NOMO-1 treated with dmso at 0.1 percent for 144 hours (cell line): Measurements from ENCODE around the gene VRK3.

Source experiments
- DNase-seq: peaks from one replicate; lab custom pipeline; 2025; ENCODE audit not compliant: unreplicated experiment; lab: John Stamatoyannopoulos, UW

The VRK3 gene

DNA sequence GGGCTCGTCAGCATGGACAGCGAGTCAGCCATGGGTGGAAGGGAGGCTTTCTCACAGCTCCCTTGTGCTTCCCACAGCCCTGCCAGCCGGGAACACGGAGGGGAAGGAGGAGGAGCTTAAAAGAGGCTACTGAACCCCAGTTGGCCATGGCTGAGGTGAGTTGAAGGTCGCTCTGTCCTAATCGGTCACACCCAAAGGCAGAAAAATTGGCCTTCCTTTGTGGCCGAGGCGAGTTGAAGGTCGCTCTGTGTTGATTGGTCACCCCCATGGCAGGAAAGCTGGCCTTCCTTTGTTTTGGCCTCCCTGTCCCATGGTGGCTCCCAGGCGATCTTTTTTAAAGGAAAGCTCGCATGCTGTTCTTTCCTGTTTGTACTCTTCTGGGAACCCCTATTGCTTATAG, 5.8 kb upstream of the VRK3 start:
- no peak for DNase-seq

DNA sequence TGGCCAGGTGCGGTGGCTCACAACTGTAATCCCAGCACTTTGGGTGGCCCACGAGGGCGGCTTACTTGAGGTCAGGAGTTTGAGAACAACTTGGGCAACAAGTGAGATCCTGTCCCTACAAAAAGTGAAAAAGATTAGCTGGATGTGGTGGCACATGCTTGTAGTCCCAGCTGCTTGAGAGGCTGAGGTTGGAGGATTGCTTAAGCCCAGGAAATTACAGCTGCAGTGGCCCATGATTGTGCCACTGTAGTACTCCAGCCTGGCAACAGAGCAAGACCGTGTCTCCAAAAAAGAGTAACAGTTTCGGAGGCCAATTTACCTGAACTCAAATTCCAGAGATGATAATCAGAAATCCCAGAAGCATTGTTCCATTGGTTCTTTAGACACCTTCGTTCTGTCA, 5.1 kb upstream of the VRK3 start:
- DNase-seq = no peak

DNA sequence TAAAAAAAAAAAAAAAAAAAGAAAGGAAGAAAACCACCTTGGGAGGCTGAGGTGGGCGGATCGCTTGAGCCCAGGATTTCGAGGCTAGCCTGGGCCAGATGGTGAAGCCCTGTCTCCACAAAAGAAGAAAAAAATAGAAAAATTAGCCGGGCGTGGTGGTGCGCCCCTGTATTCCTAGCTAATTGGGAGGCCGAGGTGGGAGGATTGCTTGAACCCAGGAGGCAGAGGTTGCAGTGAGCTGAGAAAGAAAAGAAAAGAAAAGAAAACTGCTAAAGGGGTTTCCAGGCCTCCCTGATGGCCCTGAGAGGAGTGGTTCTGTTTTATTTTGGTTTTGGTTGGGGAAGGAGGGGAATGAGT, 1.4 kb upstream of the VRK3 start:
- DNase-seq = no peak

DNA sequence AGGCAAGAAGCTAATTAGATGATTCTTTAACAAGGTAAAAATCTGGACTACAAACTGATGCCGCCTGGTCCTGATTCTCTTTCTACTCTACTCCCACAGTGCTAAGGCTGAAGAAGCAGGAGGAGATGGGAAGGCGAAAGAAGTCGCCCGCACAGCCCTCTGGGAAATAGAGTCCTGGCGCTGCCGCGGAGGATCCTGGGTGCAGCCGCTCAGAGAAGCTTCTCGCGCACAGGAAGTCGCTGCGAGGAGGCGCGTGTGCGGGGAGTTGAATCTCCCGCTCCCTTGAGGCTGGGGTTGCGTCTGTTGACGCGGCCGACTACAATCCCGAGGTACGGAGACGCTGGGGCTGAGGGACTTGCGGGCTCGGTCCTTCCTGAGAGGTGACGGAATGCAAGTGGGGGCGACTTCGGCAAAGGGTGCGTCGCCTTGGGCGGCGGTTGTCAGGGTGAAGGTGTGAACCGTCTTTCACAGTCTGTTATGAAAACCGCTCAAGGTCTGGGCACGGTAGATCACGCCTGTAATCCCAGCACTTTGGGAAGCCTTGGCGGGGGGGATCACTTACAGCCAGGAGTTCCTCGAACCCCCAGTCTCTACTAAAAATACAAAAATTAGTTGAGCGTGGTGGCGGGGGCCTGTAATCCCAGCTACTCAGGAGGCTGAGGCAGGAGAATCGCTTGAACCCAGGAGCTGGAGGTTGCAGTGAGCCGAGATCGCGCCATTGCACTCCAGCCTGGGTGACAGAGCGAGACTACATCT, 800 bp upstream of the VRK3 start, which contains the start of gene ZNF473:
TSS of gene ZNF473 (plus strand) at position 212 of the 756 bp plus-strand sequence. CDS start 5,078 bp downstream, outside the sequence.
- DNase-seq = peak; percentile 93

DNA sequence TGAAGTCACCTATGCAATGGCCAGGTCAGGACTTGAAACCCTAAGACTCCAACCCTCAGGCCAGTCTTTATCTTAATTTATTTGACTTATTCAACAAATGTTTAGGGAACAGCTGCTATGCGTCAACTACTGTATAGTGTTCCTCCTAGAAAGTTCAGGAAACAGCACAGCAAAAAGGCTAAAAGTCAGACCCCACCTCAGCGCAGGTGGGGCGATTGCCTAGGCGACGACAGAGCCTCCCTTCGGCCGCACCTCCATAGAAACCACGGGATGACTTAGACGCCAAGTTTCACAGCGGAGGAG, 502 bp downstream of the VRK3 start:
- no peak for DNase-seq

DNA sequence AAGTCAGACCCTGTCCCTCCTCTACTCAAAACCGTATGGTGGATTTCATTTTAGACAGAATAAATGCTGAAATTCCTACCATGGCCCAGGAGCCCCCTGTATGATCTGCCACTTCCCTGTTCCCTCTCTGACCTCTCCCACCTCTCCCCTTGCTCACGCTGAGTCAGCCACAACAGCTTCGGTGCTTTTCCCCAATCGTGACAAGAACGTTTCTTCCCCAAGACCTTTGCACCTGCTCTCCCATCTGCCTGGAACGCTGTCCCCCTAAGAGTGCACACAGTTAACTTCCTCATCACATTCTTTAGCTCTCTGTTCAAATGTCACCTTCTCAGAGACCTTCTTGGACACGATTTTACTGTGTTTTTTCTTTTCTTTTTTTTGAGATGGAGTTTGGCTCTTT, 2.3 kb downstream of the VRK3 start:
- no peak for DNase-seq

DNA sequence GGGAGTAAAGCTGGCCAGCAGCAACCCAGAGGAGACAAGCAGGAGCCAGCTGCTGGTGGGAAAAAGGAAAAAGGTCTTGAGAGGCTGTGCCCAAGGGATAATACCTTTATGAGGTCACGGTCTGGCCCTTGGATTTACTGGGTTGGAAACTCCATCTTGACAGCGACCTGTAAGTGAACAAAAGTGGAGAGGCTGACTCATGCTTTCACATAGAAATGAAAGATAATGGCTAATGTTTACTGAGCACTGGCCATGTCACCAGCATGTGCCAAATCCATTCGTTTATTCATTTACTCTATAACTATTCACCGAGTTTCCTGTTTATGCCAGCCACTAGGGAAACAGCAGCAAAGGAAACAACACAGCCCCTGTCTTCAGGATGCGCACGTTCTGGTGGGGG, 4.7 kb downstream of the VRK3 start:
- no peak for DNase-seq

DNA sequence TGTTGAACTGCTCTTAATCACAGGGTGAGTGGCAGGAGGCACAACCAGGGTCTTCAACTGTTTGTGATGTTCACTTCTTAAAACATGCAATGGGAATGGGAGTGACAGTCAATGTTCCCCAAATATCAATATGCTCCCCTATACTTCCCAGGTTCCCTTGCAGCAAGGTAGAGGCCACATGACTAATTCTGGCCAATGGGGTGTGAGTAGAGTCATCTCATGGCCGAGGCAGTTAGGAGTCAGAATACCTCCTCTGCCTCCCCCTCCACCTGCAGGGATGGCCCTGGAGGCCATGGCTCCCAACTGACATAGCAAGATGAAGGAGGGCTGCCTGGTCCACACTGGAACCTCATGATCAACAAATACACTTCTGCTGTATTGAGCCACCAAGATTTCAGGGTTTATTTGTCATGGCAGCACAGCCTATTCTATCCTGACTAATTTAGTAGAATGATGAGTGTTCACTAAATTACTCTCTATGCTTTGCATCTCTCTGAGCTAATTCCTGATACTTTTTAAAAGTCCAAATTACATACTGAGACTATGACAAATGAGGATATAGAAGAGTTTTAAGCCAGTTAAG, 8.9 kb downstream of the VRK3 start:
- DNase-seq = no peak

DNA sequence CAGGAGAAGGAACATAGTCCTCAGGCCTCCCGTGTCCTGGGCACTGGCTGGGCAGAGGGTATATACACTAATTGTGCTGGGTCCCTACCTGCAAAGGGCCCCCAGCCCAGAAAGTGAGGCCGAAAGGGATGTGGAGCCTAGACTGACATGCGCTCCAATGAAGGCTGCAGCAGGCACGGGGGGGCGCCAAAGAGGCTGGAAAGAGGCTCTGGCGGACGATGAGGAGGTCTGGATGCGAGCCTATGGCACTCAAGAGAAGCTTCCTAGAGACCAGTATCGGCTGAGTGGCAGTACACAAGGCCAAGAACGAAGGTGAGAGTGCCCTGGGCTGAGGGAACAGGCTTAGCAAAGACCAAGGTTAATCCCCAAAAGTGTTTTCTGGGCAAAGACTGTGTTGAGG, 16.6 kb downstream of the VRK3 start:
- no peak for DNase-seq

DNA sequence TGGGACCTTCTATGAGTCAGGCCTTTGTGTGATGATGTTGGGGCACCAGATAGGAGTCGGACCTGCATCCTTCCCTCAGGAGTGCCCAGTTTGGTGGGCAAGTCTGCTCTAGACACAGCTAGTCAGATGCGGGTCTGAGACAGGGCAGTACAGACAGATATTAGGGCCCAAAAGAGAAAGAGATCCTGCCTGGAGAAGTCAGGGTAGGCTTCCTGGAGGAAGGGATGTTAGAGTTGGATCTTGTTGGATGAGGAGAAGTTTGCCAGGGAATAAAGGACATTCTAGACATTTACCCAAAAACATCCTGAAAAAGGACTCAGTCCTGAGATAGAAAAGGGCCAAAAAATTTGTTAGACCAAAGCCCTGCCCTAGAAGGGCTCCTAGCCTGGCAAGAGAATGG, 17.2 kb downstream of the VRK3 start:
- DNase-seq = no peak

DNA sequence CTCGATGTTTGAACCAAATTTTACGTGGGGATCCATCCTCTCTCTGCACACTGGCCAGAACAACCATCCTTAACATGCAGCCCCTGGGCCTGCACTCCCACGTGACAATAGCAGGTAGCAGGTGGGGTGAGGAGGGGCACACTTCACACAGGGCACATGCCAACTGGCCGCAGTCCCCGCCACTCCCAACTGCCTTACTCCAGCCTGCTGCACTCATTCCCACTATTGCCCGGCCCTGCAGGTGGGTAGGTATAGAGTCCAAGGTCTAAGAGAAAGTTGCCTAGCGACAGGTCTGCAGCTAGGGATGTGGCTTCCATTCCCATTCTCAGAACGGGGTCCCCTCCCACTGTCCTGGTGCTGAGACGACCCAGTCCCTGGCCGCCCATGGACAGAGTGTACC, 18.0 kb downstream of the VRK3 start:
- DNase-seq = no peak

DNA sequence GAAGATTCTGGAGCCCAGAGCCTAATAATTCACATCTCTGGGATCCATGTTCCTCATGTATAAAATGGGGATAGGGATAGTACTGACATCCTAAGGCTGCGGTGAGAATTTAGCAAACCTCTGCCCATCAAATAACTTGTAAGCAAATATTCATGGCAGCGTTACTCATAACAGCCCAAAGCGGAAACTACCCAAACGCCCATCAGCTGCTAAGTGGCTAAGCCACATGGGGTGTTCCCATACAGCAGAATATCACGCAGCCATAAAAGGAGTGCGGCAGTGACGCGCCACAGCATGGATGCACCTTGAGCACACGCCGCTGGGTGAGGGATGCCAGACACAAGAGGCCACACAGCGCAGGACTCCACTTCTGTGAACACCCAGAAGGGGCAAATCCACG, 19.7 kb downstream of the VRK3 start:
- DNase-seq = no peak

DNA sequence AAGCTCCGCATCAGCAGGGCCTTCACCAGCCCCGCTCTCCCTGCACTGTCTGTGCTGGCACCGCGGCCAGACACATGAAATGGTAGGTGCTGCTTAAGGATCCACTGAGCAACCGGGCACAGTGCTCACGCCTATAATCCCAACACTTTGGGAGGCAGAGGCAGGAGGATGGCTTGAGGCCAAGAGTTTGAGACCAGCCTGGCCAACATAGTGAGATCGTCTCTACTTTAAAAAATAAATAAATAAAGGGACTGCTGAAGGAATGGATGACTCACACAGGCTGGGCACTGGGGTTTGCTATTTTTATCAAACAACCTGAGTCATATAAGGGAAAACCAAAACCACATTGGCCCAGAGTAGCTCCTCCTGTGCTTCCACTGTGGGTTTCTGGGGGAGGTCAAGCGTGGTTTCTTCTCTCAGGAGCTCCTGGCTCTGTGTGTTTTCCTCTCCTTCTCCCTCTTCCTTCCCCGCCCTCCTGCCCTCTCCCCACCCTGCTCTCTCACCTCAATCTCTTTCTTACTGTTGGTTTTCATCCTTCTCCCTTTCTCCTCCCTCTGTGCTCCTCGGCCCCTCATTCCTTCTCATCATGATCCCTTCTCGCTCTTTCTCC, 21.3 kb downstream of the VRK3 start:
- peak; percentile 47 for DNase-seq

DNA sequence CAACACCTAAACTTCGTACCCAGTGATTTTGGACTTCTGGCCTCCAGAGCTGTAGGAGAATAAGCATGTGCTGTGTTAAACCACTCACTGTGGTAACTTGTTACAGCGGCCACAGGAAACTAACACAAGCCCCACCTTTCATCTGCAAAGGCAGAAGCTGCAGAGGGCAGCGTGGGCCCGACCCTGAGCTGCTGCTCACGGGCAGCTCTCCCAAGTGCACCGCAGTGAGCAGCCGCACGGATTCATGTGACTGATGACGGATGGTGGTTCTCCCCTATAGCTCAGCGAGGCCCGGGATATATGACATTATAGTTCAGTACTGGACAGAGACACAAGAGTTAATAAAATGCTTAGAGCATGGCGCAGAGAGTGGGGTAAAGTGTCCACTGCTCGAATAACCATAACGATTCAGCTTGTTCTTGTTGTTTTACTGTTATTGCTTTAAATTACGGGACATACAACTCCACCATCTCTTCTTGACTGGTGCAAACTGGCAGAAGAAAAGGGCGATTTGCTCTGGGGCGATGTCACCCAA, 21.9 kb downstream of the VRK3 start:
- DNase-seq = no peak

DNA sequence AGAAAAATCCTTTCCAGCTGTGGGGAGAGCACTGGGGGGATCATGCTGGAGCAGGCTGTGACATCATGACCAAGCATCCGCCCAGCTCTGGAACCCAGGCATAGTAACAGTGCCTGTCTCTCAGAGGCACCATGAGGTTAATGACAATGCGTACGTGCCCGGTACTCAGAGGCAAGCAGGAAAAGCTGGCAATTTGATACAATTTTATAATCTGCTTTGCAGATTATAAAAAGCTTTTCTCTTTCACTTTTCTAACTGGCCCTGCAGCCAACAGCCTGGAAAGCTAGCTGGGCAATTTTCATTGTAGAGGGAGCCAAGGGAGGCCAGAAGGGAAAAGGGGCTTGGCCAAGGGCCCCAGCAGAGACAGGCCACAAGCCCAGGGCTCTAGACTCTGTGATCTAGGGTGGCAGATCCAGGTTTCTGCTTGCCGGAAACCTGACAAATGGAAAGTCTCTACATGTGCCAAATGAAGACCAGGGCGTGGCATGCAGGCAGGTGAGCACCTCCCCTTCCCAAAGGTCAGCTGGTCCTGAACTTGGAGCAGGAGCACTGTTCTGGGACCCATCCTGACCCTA, 22.7 kb downstream of the VRK3 start:
- DNase-seq = no peak

DNA sequence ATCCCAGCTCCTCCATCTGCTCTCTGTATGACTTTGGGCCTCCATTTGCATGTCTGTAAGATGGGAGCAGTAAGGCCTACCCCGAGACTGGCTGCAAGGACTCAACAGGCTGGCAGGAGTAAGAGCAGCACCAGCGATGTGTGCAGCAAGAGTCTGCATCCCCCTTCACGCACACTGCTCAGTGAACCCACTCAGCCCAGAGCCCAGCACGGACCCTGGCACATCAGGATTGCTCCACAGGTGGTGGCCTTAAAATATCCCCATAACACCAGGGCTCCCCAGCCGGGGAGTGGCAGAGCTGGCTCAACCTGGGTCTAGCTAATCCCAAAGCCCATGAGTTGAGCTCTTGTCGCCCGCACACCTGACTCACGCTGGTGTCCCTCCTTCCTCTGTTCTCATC, 23.4 kb downstream of the VRK3 start:
- no peak for DNase-seq

DNA sequence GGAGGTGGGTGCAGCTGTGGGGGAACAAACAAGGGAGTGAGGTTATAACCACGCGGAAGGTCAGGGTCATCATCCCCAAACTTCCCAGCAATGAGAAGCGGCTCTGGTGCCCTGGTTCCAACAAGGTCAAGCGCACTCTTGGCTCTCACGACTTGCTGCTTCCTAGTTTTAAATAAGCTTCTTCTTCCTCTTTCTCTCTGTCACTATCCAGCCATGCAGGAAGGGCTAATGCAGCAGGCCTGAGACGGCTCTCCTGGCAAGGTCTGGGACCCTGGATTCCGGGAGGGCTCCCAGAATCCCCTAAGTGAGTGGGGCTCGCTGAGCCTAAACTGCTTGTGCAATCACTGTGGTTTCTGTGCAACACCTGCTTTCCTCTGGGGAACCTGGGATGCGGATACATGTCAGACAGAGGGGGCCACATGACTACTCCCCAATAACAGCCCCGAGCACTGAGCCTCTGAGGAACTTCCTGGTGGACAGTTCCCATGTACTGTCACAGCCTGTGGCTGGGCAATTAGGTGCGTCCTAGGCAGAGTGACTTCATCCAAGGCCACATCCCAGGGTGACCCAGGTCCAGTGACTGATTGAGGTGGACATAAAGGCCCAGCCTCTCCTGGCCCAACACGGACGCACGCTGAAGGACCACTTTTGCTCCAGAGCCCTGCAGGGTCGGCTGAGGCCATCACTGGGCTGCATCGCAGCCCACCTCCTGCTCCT, 24.2 kb downstream of the VRK3 start:
- DNase-seq = peak; percentile 42

DNA sequence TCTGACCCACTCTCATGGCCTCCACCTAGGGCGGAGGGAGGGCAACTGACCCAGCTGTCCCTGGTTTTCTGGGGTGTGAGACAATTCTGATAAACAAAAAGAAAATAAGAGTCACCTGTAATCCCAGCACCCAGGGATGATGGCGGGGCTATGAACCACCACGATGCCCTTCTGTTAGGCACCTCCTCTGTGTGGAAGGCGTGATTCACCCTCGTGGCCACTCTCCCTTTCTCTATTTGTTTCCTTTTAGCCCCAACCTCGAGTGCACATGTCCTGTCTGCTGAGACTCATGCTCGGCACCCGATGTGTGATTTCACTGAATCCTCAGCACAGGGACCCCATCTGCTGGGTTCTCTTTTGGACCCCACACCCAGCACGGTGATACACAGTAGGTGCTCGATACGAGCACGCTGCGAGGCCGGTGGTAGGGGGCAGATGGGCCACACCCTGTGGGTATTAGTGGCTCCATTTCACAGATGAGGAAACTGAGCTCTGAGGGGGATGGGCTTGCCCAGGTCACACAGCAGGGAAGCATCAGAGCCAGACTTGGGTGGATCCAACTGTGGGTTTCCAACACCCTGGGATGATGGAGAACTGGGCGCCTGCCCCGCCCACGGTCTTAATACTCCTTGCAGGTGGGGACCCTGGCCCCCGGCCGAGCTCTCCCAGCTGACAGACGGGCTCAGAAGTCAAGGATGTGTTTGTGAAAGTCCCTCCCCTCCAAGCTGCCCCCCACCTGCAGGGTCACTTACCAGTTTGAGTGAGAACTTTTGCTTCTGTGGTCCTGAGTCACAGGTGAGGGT, 24.9 kb downstream of the VRK3 start:
- no peak for DNase-seq

DNA sequence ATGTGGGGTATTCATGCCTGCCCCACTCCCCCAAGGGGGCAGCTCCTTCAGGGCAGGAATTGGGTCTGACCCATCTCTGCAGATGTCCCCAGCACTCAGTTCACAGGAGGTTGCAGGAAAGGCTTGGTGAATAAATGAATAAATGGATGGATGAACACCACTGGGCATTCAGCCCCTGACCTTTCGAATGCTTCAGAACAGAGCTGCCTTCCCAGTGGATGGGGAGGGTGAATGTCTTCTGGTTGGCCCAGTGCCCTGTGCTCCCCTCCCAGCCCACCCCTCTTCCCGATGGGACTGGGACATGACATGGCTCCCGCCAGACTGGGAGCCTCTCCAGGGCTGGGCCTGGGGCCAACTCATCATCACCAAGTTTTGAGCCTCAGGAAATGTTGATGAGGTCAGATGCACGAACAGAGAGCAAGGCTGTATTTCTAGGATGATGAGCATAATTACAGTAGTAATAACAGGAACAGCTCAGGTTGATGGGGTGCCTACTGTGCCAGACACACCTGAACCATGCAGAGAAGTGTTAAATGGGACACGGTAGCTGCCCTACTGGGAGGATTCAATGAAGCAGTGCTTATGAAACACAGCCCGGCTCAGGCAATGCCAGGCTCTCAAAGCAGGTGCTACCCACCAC, 25.7 kb downstream of the VRK3 start:
- no peak for DNase-seq

DNA sequence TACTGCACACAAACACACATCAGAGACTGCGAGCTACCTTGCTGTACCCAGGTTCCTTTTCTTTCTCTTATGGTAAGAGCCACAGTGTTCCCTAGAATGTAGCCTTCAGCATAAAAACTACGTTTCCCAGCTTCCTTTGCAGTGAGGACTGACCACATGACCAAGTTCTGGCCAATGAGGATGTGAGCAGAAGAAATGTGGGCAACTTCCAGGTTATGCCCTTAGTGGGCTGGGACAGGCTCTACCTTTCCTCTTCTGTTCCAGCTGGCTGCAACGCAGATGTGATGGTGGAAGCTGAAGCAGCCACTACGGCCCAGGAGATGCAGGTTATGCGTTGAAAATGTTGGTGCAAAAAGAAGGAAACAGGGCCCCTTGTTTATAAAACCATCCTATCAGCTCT, 27.5 kb downstream of the VRK3 start:
- DNase-seq = no peak
